Measurements from ENCODE around the gene TRIM46.
"Not testable (repeated sequence)": the region's sequence is repeated elsewhere in the genome, so short reads cannot be mapped to it uniquely, and the experiment has no call there.

- TF ChIP-seq EZH2 (IDR thresholded peaks at IDR 0.05; ENCODE audit: low read depth); CTCF (conservative IDR thresholded peaks at IDR 0.05): not testable (repeated sequence)
Measured at GRCh38 chr1:155232001-155232978, 58.6 kb downstream of the TRIM46 start.
